GM13977 (cell line): ENCODE measurements around the gene SLC13A2.

ENCODE experiments used
- DNase-seq: peaks from one replicate; pipeline ENCODE4 v3.0.0; 2012; ENCODE audit warnings: low spot score
- CTCF ChIP-seq: IDR thresholded peaks from 2 replicates; pipeline ENCODE4 v1.5.1; 2012; ENCODE audit warnings: mild to moderate bottlenecking, control low read depth; ENCODE audit not compliant: insufficient read depth; ENCODE audit errors: extremely low read depth, missing control alignments
- in situ Hi-C: fragments of 300-500 bp; cut with MboI; formaldehyde crosslinking; loops from one replicate; pipeline ENCODE4 v1.12.0; 2022; ENCODE audit warnings: low sequenced_read_pairs, low pct_unique_long_range_greater_than_20kb, mixed read lengths, inconsistent platforms; ENCODE audit not compliant: unreplicated experiment

Gene SLC13A2

GRCh38 chr17:28493460-28493859 is 20.0 kb downstream of the SLC13A2 start:
- no peak for TF ChIP-seq CTCF
- DNase-seq, result no peak
- in situ Hi-C loops, result no loop called here

DNA sequence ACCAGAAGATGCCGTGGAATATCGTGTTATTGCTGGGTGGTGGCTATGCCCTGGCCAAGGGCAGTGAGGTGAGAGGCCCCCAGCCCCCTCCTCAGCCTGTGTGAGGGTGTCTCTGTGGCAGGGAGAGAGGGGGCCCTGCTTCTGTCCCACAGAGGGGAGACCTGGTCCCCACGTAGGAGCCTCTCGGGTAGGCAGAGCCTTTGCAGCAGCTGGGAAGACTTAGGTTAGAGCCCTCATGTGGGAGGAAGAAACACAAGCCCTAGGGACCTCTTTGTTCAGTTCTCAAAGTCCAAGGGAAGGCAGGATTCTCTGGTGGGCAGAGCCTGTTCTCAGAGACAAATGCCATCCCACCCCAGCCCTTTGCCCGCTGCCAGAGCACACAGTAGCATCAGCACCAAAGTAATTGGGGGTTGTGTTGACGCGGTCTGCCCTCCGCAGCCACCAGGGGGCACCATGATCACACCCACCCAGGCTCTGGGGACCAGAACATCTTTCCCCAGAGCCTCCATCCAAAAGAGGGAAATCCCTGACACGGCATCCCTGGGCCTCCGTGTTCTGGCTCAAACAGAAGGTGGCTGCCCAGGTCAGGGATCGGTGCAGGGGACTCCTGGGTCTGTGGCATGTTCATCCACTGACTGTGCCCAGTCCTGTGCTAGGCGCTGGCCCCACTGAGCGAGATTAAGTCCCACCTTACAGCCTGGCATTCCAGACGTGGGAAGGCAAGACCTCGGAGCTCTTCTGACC is 21.2 kb downstream of the SLC13A2 start:
- TF ChIP-seq CTCF, result peak; percentile 94
- peak; percentile 90 for DNase-seq

DNA sequence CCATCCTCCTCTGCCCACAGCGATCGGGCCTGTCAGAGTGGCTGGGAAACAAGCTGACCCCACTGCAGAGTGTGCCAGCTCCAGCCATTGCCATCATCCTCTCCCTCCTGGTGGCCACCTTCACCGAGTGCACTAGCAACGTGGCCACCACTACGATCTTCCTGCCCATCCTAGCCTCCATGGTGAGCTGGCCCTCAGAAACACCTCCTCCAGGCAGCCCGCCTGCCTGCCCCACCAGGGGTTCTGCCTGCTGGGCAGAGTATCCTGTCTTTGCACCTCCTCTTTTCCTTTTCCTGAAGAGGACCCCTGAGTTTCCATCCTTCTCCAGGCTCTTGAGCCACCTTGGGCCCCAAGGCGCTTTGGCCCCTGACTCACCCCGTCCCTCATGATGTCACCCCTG is 22.2 kb downstream of the SLC13A2 start:
- no peak for TF ChIP-seq CTCF
- in situ Hi-C loops, result loop anchor here (5.0 kb wide), 1 partner anchor 52 kb away; no protein-coding TSS in a partner anchor
- no peak for DNase-seq

More for the DNA sequence above, 21.2 kb downstream of the SLC13A2 start:
- in situ Hi-C loops, result loop anchor here (5.0 kb wide), 1 partner anchor 53 kb away; no protein-coding TSS in a partner anchor

DNA sequence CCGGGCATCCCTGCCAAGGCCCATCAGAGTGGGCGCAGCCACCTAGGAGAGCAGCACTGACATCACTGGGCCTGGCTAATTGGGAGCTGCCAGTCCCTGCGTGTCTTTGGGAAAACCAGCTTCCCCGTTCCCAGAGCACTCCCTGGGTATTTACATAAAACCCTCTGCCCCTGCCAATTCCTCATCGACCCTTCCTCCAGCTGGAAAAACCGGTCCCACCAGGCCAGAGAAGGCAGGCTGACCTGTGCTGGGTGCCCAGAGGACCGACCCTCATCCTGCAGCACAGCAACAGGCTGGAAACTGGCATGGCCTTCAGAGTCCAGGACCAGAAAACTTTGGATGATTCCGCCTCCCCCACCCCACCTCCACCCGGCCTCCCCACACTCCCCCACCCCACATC is 24.5 kb downstream of the SLC13A2 start:
- in situ Hi-C loops, result loop anchor here (5.0 kb wide), 1 partner anchor 49 kb away; no protein-coding TSS in a partner anchor
- no peak for TF ChIP-seq CTCF
- no peak for DNase-seq

- in situ Hi-C loops, result loop anchor here (5.0 kb wide), 1 partner anchor 48 kb away; no protein-coding TSS in a partner anchor
- TF ChIP-seq CTCF, result no peak
- no peak for DNase-seq
These were observed 25.4 kb downstream of the SLC13A2 start for GRCh38 chr17:28498652-28499363.

- no peak for TF ChIP-seq CTCF
- DNase-seq, result no peak
- in situ Hi-C loops, result loop anchor here (5.0 kb wide), 1 partner anchor 48 kb away; no protein-coding TSS in a partner anchor
These were observed 25.9 kb downstream of the SLC13A2 start for GRCh38 chr17:28499364-28499664.
